NOMO-1 (cell line): ENCODE results near the gene DNAH10.
"Not testable (repeated sequence)": the region's sequence is repeated elsewhere in the genome, so short reads cannot be mapped to it uniquely, and the experiment has no call there.

ENCODE experiments used
- DNase-seq, 2 experiments: peaks; one replicate each; lab custom pipeline; 2025; ENCODE audit not compliant: unreplicated experiment in 2 of 2; lab: John Stamatoyannopoulos, UW

The DNAH10 gene

GRCh38 chr12:123900871-123901376 lies 138.8 kb downstream of the DNAH10 start:
- DNase-seq: no peak

- DNase-seq: no peak
Observed at GRCh38 chr12:123902821-123903220, 140.7 kb downstream of the DNAH10 start.

GRCh38 chr12:123903301-123904065 lies 141.4 kb downstream of the DNAH10 start:
- DNase-seq: no peak

GRCh38 chr12:123905319-123905925 lies 143.3 kb downstream of the DNAH10 start:
- peak; percentile 25 to 45 for DNase-seq

GRCh38 chr12:123906711-123907420 lies 144.8 kb downstream of the DNAH10 start:
- DNase-seq: no peak

GRCh38 chr12:123907726-123908476 lies 145.8 kb downstream of the DNAH10 start:
- no peak for DNase-seq

- no peak for DNase-seq
Observed at GRCh38 chr12:123908884-123909725, 147.0 kb downstream of the DNAH10 start.

- no peak for DNase-seq
Observed at GRCh38 chr12:123910057-123910456, 148.0 kb downstream of the DNAH10 start.

- peak in 1 of 2 experiments; percentile 36 for DNase-seq
Observed at GRCh38 chr12:123910761-123911193, 148.7 kb downstream of the DNAH10 start.

- DNase-seq: not testable (repeated sequence)
Observed at GRCh38 chr12:123911672-123912409, 149.7 kb downstream of the DNAH10 start.

GRCh38 chr12:123912415-123913380 lies 150.6 kb downstream of the DNAH10 start:
- peak in 1 of 2 experiments; percentile 9 for DNase-seq

- no peak for DNase-seq
Observed at GRCh38 chr12:123914726-123915333, 152.7 kb downstream of the DNAH10 start.

- DNase-seq: no peak
Observed at GRCh38 chr12:123916729-123917128, 154.6 kb downstream of the DNAH10 start.

- no peak for DNase-seq
Observed at GRCh38 chr12:123917337-123917850, 155.3 kb downstream of the DNAH10 start.

GRCh38 chr12:123919980-123920360 lies 157.9 kb downstream of the DNAH10 start:
- DNase-seq: no peak

GRCh38 chr12:123923038-123923437 lies 160.9 kb downstream of the DNAH10 start:
- no peak for DNase-seq

- DNase-seq: no peak
Observed at GRCh38 chr12:123923927-123924326, 161.8 kb downstream of the DNAH10 start.
